ENCODE measurements around the gene GUCA2A. TPM values are rescaled to one million over a fixed set of nuclear protein-coding genes. Genes with fewer than 3 reads are reported as not detected.

Gene GUCA2A
- total and polyA plus RNA-seq, 2 of the 13 experiments (the other 11 are each of a cell fraction or from before 2014, with no cell fraction given), result not detected

- ATAC-seq (no peak), DNase-seq (ENCODE audit: low spot score) (no peak), FAIRE-seq (no peak)
- no peaks in the 10 kb centered on the region for H3K4me1 ChIP-seq (ENCODE audit: insufficient read depth, low read length)
- CTCF ChIA-PET (ENCODE audit: low intra/inter-chr PET ratio, low total read pairs), result no interaction called here
- no peak overlapping the region for H3K27ac ChIP-seq (ENCODE audit: extremely low read length, insufficient read depth, low read length)
- H3K9ac ChIP-seq (ENCODE audit: insufficient read depth, low read depth, low read length), result no peak overlapping the region
- H3K4me3 ChIP-seq (replicated peaks in 1 of 3; ENCODE audit: insufficient read depth in 1 of 3, low read depth in 2 of 3, low read length in 3 of 3), result no peak overlapping the region
- 21% methylated on average over 5 of the region's 5 CpGs for WGBS (ENCODE audit: low lambda C conversion rate)
- H4K20me1 ChIP-seq (ENCODE audit: insufficient read depth, low read length), result no peaks in the 10 kb centered on the region
- intact Hi-C loops (cut with micrococcal nuclease; ENCODE audit: unreplicated experiment), result no loop called here
- POLR2A ChIA-PET, result no interaction called here
- no TSS peak for BruUV-seq (replicated peaks)
- no peak overlapping the region for H2AFZ ChIP-seq (ENCODE audit: low read length)
- no peaks in the 10 kb centered on the region for H3K9me3 ChIP-seq (ENCODE audit: low read length)
- TF ChIP-seq ZNF556 (CRISPR knock-in tag; IDR thresholded peaks at IDR 0.05; ENCODE audit: borderline replicate concordance), result no peak
- TF ChIP-seq TOE1 (CRISPR knock-in tag; IDR thresholded peaks at IDR 0.05), result no peak
- TF ChIP-seq ELK4 (CRISPR knock-in tag; IDR thresholded peaks at IDR 0.05; ENCODE audit: borderline replicate concordance), result no peak
- no peak for TF ChIP-seq ZBTB43 (CRISPR knock-in tag; conservative IDR thresholded peaks at IDR 0.05)
- no peak for TF ChIP-seq ZBTB26 (CRISPR knock-in tag; IDR thresholded peaks at IDR 0.05; ENCODE audit: borderline replicate concordance)
- TF ChIP-seq ZNF672 (CRISPR knock-in tag; IDR thresholded peaks at IDR 0.05), result no peak
- TF ChIP-seq ZNF740 (CRISPR knock-in tag; IDR thresholded peaks at IDR 0.05), result no peak
- TF ChIP-seq CEBPZ (IDR thresholded peaks at IDR 0.05; ENCODE audit: low read length), result no peak
- no peak for TF ChIP-seq TP53 (CRISPR knock-in tag; conservative IDR thresholded peaks at IDR 0.05)
- no peak for TF ChIP-seq SCMH1 (CRISPR knock-in tag; IDR thresholded peaks at IDR 0.05; ENCODE audit: borderline replicate concordance)
- H3K4me2 ChIP-seq (ENCODE audit: low read depth, low read length), result no peak overlapping the region
- in situ Hi-C loops (cut with HindIII; ENCODE audit: extremely low pct_ligation_motif_present, low pct_unique_long_range_greater_than_20kb), result no loop called here
- H3K27me3 ChIP-seq (ENCODE audit: control insufficient read depth in 1 of 2, insufficient read depth in 2 of 2, low read length in 2 of 2), result 0 out of 5 replicates have a peak, but pooled peaks cover 0 to 13% of the 10 kb centered on the region in 2 experiments
- H3K79me2 ChIP-seq (ENCODE audit: insufficient read depth, low read length), result no peaks in the 10 kb centered on the region
- no peaks in the 10 kb centered on the region for H3K36me3 ChIP-seq (replicated peaks in 1 of 2; ENCODE audit: control insufficient read depth in 1 of 2, insufficient read depth in 2 of 2, low read length in 2 of 2)
Observed at GRCh38 chr1:42114229-42114628, 50.3 kb downstream of the GUCA2A start.

All from HepG2 (cell line).